Dermis blood vessel endothelial cell (primary cell): ENCODE measurements around the gene SLC16A11. TPM values are rescaled to one million over a fixed set of nuclear protein-coding genes. Genes with fewer than 3 reads are reported as not detected.
A peak's percentile ranks its signal among the peaks of the same experiment; 100 is the strongest.
"Not testable (repeated sequence)": the region's sequence is repeated elsewhere in the genome, so short reads cannot be mapped to it uniquely, and the experiment has no call there.

Experiments
- DNase-seq: peaks from one replicate; pipeline ENCODE4 v3.0.0; 2010
- total RNA-seq: library from RNA; depleted of rRNA; stranded (reverse); fragments of >200 nt; gene quantifications from 2 replicates; pipeline ENCODE4 v1.2.3, GENCODE V29; 2014

The SLC16A11 gene
- total RNA-seq, 1 donor from 2014 or later = 1.5 TPM

- DNase-seq = no peak
Measured at GRCh38 chr17:7056386-7056785, 12.5 kb upstream of the SLC16A11 start.

GRCh38 chr17:7050583-7050982, 6.7 kb upstream of the SLC16A11 start:
- DNase-seq = not testable (repeated sequence)

GRCh38 chr17:7048968-7049367, 5.1 kb upstream of the SLC16A11 start:
- peak; percentile 51 for DNase-seq

- no peak for DNase-seq
Measured at GRCh38 chr17:7047566-7047965, 3.7 kb upstream of the SLC16A11 start.

GRCh38 chr17:7046725-7047397, 3.0 kb upstream of the SLC16A11 start:
- not testable (repeated sequence) for DNase-seq

GRCh38 chr17:7046127-7046724, 2.3 kb upstream of the SLC16A11 start:
- DNase-seq = no peak

GRCh38 chr17:7045492-7046126, 1.7 kb upstream of the SLC16A11 start:
- peak; percentile 92 for DNase-seq

GRCh38 chr17:7043182-7043496, 753 bp downstream of the SLC16A11 start:
- DNase-seq = no peak

- DNase-seq = no peak
Measured at GRCh38 chr17:7042501-7043181, 1.3 kb downstream of the SLC16A11 start.

GRCh38 chr17:7041607-7042500, 2.0 kb downstream of the SLC16A11 start:
- DNase-seq = no peak

GRCh38 chr17:7039832-7040231, 4.1 kb downstream of the SLC16A11 start:
- DNase-seq = no peak

GRCh38 chr17:7038025-7038862, 5.6 kb downstream of the SLC16A11 start:
- no peak for DNase-seq

- DNase-seq = peak; percentile 99
Measured at GRCh38 chr17:7035591-7036368, 8.1 kb downstream of the SLC16A11 start, which contains the start of gene SLC16A13. SLC16A13 (plus strand) TSS chr17:7036015; CDS start chr17:7036383, 368 bp downstream.

GRCh38 chr17:7034955-7035590, 8.8 kb downstream of the SLC16A11 start:
- peak; percentile 76 for DNase-seq

GRCh38 chr17:7029659-7030058, 14.2 kb downstream of the SLC16A11 start:
- DNase-seq = peak; percentile 97

- no peak for DNase-seq
Measured at GRCh38 chr17:7029096-7029495, 14.8 kb downstream of the SLC16A11 start.

- DNase-seq = peak; percentile 53
Measured at GRCh38 chr17:7027335-7027734, 16.6 kb downstream of the SLC16A11 start.

GRCh38 chr17:7026471-7027115, 17.3 kb downstream of the SLC16A11 start:
- DNase-seq = no peak

GRCh38 chr17:7025245-7025644, 18.6 kb downstream of the SLC16A11 start:
- no peak for DNase-seq

- no peak for DNase-seq
Measured at GRCh38 chr17:7024402-7024785, 19.5 kb downstream of the SLC16A11 start.
